ENCODE results near the gene ALOX15. TPM values are rescaled to one million over a fixed set of nuclear protein-coding genes. Genes with fewer than 3 reads are reported as not detected.

The ALOX15 gene
- total RNA-seq, 1 experiment from 2014 or later, result 0.31 TPM

DNA sequence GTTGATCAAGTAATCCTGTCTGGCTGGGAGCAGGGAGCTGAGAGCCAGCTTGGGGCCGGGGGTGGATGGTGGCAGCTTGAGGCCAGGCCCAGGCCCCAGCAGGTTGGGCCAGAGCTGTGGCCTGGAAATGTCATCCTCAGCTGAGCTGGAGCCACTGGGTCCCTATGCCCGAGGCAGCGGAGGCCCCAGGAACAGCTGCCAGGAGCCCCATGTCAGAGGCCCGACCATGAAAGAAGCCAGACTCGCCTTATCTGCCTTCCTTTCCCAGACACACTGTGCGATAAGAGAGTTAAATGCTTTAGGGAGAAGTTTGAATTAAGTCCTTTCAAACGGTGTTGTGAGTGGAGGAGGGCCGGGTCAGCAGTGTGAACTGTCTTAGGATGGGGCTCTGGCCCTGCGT is 53.7 kb downstream of the ALOX15 start:
- no peak for DNase-seq
- H4K8ac ChIP-seq (replicated peaks; ENCODE audit: insufficient read length, low read depth, low read length), result no peak overlapping the region
- H2BK20ac ChIP-seq (ENCODE audit: low read depth, low read length, poor library complexity, severe bottlenecking), result no peak overlapping the region
- no peaks in the 10 kb centered on the region for H3K79me1 ChIP-seq (ENCODE audit: insufficient read depth, low read depth, low read length, poor library complexity, severe bottlenecking)
- peaks cover 19% of the 10 kb centered on the region; the same call in 1 of the 2 replicates for H3K27me3 ChIP-seq (ENCODE audit: insufficient read depth, low read length)
- WGBS (ENCODE audit: extremely low coverage, insufficient read length, low lambda C conversion rate), result no CpG with 5 or more reads among the region's 9 CpGs
- no peak overlapping the region for H3K4ac ChIP-seq (ENCODE audit: low read depth, low read length)
- no peak overlapping the region for H3K56ac ChIP-seq (ENCODE audit: insufficient read length, low read depth, low read length)
- no peak overlapping the region for H3T11ph ChIP-seq (ENCODE audit: low read length)
- Mint-ChIP-seq H3K27ac (no peak overlapping the region), H3K4me3 (no peak overlapping the region), H3K9me3 (no peaks in the 10 kb centered on the region), H3K27me3 (ENCODE audit: low read depth) (peaks cover 58% of the 10 kb centered on the region), H3K36me3 (ENCODE audit: insufficient read depth in 1 of 3, low read depth in 3 of 3) (no peaks in the 10 kb centered on the region; a peak in 1 of 7 replicates), H3K4me1 (peaks cover 9 to 26% of the 10 kb centered on the region in 2 experiments)
- H3K9ac ChIP-seq (ENCODE audit: extremely low read depth, insufficient read length, low read length), result no peak overlapping the region
- H4K20me1 ChIP-seq (ENCODE audit: control insufficient read depth, insufficient read depth, insufficient read length), result peaks cover 2% of the 10 kb centered on the region
- no peak overlapping the region for H4K5ac ChIP-seq (ENCODE audit: insufficient read length, low read depth, low read length)
- no peak overlapping the region for H2BK5ac ChIP-seq (ENCODE audit: insufficient read length, low read length)
- no peak overlapping the region for H3K14ac ChIP-seq (ENCODE audit: insufficient read depth, low read length)
- H2BK12ac ChIP-seq (ENCODE audit: insufficient read length, low read depth, low read length), result no peak overlapping the region
- no peak overlapping the region for H3K23ac ChIP-seq (ENCODE audit: insufficient read length, low read depth, low read length)
- no peak overlapping the region for H2AFZ ChIP-seq (ENCODE audit: low read length)
- H3K4me2 ChIP-seq (ENCODE audit: insufficient read depth, insufficient read length, low read length), result no peak overlapping the region
- no peaks in the 10 kb centered on the region for H3K79me2 ChIP-seq (ENCODE audit: insufficient read depth, low read length)
- H3K4me1 ChIP-seq (ENCODE audit: insufficient read depth, low read length), result no peaks in the 10 kb centered on the region
- H3K27ac ChIP-seq (ENCODE audit: insufficient read length, low read depth, low read length), result no peak overlapping the region
- H2BK15ac ChIP-seq (ENCODE audit: low read depth, low read length), result no peak overlapping the region
- no peaks in the 10 kb centered on the region for H3K9me3 ChIP-seq (ENCODE audit: control insufficient read depth, low read depth, low read length)
- H3K18ac ChIP-seq (ENCODE audit: insufficient read length, low read depth, low read length), result no peak overlapping the region
- H4K91ac ChIP-seq (ENCODE audit: insufficient read length, low read depth, low read length), result no peak overlapping the region
- TF ChIP-seq, protein P1, sequence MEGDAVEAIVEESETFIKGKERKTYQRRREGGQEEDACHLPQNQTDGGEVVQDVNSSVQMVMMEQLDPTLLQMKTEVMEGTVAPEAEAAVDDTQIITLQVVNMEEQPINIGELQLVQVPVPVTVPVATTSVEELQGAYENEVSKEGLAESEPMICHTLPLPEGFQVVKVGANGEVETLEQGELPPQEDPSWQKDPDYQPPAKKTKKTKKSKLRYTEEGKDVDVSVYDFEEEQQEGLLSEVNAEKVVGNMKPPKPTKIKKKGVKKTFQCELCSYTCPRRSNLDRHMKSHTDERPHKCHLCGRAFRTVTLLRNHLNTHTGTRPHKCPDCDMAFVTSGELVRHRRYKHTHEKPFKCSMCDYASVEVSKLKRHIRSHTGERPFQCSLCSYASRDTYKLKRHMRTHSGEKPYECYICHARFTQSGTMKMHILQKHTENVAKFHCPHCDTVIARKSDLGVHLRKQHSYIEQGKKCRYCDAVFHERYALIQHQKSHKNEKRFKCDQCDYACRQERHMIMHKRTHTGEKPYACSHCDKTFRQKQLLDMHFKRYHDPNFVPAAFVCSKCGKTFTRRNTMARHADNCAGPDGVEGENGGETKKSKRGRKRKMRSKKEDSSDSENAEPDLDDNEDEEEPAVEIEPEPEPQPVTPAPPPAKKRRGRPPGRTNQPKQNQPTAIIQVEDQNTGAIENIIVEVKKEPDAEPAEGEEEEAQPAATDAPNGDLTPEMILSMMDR (conservative IDR thresholded peaks at IDR 0.05), result no peak
- H3K23me2 ChIP-seq (ENCODE audit: insufficient read length, low read depth, low read length, poor library complexity, severe bottlenecking), result peaks cover 8% of the 10 kb centered on the region
- no peak overlapping the region for H2AK5ac ChIP-seq (ENCODE audit: insufficient read length, low read length)
- no peak overlapping the region for H2BK120ac ChIP-seq (ENCODE audit: low read depth, low read length, poor library complexity, severe bottlenecking)
